WI38 (cell line): ENCODE data around the gene RBM23.

Experiments
- H3K4me3 ChIP-seq: 2 replicates; pipeline ENCODE4 v1.5.1; 2011; ENCODE audit warnings: low read depth, mild to moderate bottlenecking, control low read depth, low read length
- CTCF ChIP-seq: IDR thresholded peaks from 2 replicates; pipeline ENCODE4 v1.5.1; 2012; ENCODE audit warnings: low read depth, mild to moderate bottlenecking, control low read depth, low read length

Gene RBM23

GRCh38 chr14:22901799-22902198 is 17.1 kb downstream of the RBM23 start:
- no peak overlapping the region for H3K4me3 ChIP-seq
- TF ChIP-seq CTCF = no peak

DNA sequence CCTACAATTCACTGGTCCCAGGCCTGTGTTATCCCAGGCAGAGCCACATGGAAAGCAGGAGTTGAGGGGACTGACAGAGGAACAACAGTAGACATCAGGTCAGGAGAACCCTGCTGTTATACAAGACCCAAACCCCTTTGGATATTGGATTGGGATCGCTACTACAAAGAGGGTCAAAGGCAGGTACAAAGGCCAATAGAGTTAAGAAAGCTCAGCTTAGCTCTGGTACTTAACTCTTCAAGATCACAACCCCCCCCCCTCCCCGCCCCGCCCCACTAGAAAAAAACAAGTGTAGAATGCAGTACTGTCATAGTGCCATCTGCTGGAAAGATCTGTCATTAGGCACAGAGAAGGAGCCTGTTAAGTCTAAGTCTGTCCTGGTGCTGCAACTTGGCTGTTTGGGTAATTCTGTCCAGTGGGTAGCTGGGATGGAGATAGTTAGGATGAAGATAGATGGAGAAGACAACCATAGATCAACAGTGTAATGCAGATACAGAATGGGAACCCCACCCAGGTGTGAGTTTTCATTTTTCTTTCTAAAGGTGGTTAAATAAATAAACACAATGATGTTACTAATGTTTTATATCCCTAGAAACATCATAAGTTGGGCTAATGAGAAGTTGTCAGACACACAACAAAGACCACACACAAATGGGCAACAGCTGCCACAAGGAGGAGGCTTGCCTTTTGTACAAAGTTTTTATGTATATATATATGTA is 18.7 kb downstream of the RBM23 start:
- H3K4me3 ChIP-seq = no peak overlapping the region
- peak; percentile 44; the same call in 1 of the 2 replicates for TF ChIP-seq CTCF

- H3K4me3 ChIP-seq = no peak overlapping the region
- no peak for TF ChIP-seq CTCF
Observed at GRCh38 chr14:22898302-22899090, 20.5 kb downstream of the RBM23 start.

DNA sequence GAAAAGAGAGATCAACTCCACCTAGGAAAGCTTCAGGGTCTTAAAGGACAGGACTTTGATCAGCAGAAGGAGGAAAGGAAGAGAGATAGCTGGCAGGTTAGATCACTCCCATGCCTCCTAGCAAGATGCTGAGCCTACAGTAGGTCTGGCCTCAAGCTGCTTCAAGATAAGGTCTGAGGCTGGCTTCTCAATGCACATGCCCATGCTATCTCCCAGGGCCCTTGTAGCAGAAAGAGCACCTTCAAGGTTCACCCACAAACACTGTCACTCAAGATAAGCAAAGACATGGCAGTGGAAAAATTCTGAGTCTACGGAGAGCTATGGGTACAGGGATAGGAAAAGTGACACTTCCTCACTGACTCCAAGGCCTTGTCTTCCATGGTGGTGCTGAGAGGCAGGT is 21.6 kb downstream of the RBM23 start:
- no peak overlapping the region for H3K4me3 ChIP-seq
- TF ChIP-seq CTCF = no peak

DNA sequence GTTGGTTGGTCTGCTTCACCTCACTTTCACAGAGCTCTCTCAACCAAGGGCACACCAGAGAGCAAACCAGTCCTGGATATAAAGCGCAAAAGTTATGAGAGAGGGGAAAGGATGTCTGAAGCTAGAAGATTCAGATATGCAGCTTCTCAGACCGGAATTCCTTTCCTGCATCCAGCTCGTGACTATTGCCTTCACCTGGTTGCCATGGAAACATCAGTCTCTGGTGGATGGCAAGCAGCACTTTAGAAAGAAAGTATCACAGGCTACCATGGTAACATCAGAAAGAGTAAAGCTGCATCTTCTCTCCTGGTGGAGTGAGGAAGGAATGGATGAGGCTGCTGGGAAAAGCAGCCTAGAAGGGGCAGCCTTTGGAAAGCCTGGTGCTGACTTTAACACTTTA is 22.2 kb downstream of the RBM23 start:
- H3K4me3 ChIP-seq = no peak overlapping the region
- TF ChIP-seq CTCF = no peak

- no peak for TF ChIP-seq CTCF
- H3K4me3 ChIP-seq = no peak overlapping the region
Observed at GRCh38 chr14:22896356-22896755, 22.6 kb downstream of the RBM23 start.

DNA sequence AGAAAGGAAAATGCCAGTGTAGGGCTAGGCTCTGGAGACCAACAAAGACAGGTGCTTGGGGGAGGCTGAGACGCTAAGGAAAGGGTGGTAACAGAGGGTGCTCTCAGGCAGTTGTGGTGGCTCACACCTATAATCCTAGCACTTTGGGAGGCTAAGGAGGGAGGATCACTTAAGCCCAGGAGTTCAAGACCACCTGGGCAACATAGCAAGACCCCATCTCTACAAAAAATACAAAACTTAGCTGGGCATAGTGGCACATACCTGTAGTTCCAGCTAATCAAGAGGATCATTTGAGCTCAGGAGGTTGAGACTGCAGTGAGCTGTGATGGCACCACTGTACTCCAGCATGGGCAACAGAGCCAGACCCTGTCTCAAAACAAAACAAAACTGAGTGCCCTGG is 23.5 kb downstream of the RBM23 start:
- no peak overlapping the region for H3K4me3 ChIP-seq
- TF ChIP-seq CTCF = no peak
